Peyer's patch (tissue), 4 donors: ENCODE measurements around the gene HEPACAM2. TPM values are rescaled to one million over a fixed set of nuclear protein-coding genes. Genes with fewer than 3 reads are reported as not detected.

ENCODE experiments used
- DNase-seq, 3 donors: peaks; one replicate each; pipeline ENCODE4 v3.0.0-alpha.2; 2017 to 2019
- H3K27ac ChIP-seq, 4 donors: fragments of 200-600 bp; sonication (generic); one replicate each; pipeline ENCODE4 v1.5.1; 2016 to 2019
- H3K27me3 ChIP-seq, 2 donors: fragments of 200-600 bp; sonication (generic); one replicate each; pipeline ENCODE4 v1.5.1; 2019
- H3K36me3 ChIP-seq, 3 donors: fragments of 200-600 bp; sonication (generic); one replicate each; pipeline ENCODE4 v1.5.1; 2016 to 2019
- H3K4me1 ChIP-seq, 4 donors: fragments of 200-600 bp; sonication (generic); one replicate each; pipeline ENCODE4 v1.5.1; 2016 to 2019
- H3K4me3 ChIP-seq, 4 donors: fragments of 200-600 bp; sonication (generic); 1 replicate in 3 of 4; 2 replicates in 1 of 4; pipeline ENCODE4 v1.5.1; 2016 to 2019; ENCODE audit warnings: mild to moderate bottlenecking in 1 of 4
- H3K9me3 ChIP-seq, 4 donors: fragments of 200-600 bp; sonication (generic); one replicate each; pipeline ENCODE4 v1.5.1; 2016 to 2019; ENCODE audit warnings: mild to moderate bottlenecking in 1 of 4
- POLR2A ChIP-seq, 2 donors: fragments of 450-650 bp; IDR thresholded peaks; one replicate each; pipeline ENCODE4 v1.5.1; 2017; ENCODE audit warnings: antibody characterized with exemption in 2 of 2, mild to moderate bottlenecking in 2 of 2, moderate library complexity in 2 of 2
- total RNA-seq, 4 donors: library from RNA; depleted of rRNA; stranded (reverse); fragments of >200 nt; gene quantifications; one replicate each; pipeline ENCODE4 v1.1.0, GENCODE V29; 2016
- TF ChIP-seq, protein P1 (sequence below), 6 experiments: fragments of 450-650 bp in 4 of 6; fragments of 200-600 bp in 2 of 6; sonication (generic) in 1 of 6; IDR thresholded peaks; one replicate each; pipeline ENCODE4 v1.5.1; 2017 to 2019; ENCODE audit warnings: antibody characterized with exemption in 6 of 6, mild to moderate bottlenecking in 3 of 6, moderate library complexity in 1 of 6

HEPACAM2 gene
- total RNA-seq, 4 donors from 2014 or later: 19.0 to 59.4 (median 28.4) TPM

DNA sequence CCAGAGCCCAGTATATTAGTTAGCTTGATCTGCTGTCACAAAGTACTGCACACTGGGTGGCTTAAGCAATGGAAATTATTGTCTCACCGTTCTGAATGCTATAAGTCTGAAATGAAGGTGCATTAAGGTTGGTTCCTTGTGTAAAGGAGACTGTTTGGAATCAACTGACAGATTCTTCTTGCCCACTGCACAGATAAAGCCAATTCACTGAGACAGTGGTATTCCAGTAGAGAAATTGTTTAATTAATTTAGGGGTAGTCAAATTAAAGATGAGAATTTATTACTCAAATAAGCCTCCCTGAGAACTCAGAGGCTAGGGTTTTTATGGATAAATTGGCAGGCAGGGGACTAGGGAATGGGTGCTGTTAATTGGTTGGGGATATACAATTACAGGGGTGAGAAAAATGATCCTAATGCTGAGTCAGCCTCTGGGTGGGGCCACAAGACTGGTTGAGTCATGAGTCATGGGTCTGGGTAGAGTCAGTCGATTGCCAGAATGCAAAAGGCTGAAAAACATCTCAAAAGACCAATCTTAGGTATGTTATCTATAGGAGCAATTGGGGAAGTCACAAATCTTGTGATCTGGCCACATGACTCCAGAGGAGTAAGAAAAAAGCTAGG is 54.6 kb downstream of the HEPACAM2 start:
- H3K4me3 ChIP-seq: no peak overlapping the region
- no peaks in the 10 kb centered on the region for H3K4me1 ChIP-seq
- H3K36me3 ChIP-seq: no peaks in the 10 kb centered on the region
- TF ChIP-seq, protein P1, sequence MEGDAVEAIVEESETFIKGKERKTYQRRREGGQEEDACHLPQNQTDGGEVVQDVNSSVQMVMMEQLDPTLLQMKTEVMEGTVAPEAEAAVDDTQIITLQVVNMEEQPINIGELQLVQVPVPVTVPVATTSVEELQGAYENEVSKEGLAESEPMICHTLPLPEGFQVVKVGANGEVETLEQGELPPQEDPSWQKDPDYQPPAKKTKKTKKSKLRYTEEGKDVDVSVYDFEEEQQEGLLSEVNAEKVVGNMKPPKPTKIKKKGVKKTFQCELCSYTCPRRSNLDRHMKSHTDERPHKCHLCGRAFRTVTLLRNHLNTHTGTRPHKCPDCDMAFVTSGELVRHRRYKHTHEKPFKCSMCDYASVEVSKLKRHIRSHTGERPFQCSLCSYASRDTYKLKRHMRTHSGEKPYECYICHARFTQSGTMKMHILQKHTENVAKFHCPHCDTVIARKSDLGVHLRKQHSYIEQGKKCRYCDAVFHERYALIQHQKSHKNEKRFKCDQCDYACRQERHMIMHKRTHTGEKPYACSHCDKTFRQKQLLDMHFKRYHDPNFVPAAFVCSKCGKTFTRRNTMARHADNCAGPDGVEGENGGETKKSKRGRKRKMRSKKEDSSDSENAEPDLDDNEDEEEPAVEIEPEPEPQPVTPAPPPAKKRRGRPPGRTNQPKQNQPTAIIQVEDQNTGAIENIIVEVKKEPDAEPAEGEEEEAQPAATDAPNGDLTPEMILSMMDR (IDR thresholded peaks at IDR 0.05): no peak
- TF ChIP-seq POLR2A (IDR thresholded peaks at IDR 0.05): no peak
- no peak overlapping the region for H3K27ac ChIP-seq
- no peaks in the 10 kb centered on the region for H3K27me3 ChIP-seq
- H3K9me3 ChIP-seq: peaks cover 0 to 16% (median 0%) of the 10 kb centered on the region in 4 donors
- no peak for DNase-seq

DNA sequence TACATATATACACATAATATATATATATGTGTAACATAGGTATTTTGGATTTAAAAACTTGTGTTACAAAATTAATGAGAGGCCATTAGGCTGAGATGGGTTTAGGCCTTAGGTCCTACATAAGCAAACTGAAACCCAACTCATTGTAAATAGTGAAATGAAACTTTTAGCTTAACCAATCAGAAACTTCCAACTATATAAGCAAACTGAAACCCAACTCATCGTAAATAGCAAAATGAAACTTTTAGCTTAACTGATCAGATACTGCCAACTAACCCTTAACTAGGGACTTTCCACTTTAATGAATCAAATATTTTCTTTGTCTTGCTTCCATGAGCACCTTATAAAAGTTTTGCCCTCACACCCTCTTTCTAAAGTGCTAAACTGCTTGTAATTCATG is 60.8 kb downstream of the HEPACAM2 start:
- DNase-seq: no peak

DNA sequence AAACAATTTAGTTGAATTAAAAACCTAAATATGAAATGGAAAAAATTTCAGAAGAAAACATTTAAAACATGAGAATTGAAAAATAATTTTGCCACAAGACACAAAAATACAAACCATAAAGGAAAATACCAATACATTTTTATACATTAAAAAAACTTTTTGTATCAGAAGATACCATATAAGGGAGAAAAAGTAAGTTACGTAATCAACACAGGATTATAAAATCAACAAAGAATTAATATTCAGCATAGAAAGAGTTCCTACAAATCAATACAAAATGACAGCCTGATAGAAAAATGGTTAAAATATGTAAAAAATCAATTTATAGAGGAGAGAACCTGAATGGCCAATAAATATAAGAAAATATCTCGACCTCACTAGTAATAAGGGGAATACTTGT is 61.5 kb downstream of the HEPACAM2 start:
- DNase-seq: no peak
- Histone ChIP-seq H3K27me3 (no peaks in the 10 kb centered on the region), H3K36me3 (no peaks in the 10 kb centered on the region), H3K9me3 (no peaks in the 10 kb centered on the region), H3K27ac (no peak overlapping the region), H3K4me1 (no peaks in the 10 kb centered on the region), H3K4me3 (no peak overlapping the region)
- no peak for TF ChIP-seq POLR2A (IDR thresholded peaks at IDR 0.05)
- TF ChIP-seq, protein P1 (IDR thresholded peaks at IDR 0.05): no peak

More for the DNA sequence above, 60.8 kb downstream of the HEPACAM2 start:
- H3K4me3 ChIP-seq: no peak overlapping the region
- no peaks in the 10 kb centered on the region for H3K36me3 ChIP-seq
- H3K27ac ChIP-seq: peak overlapping the region in 1 of 4 donors; percentile 58
- TF ChIP-seq, protein P1 (IDR thresholded peaks at IDR 0.05): no peak
- TF ChIP-seq POLR2A (IDR thresholded peaks at IDR 0.05): no peak
- no peaks in the 10 kb centered on the region for H3K27me3 ChIP-seq
- no peaks in the 10 kb centered on the region for H3K4me1 ChIP-seq
- H3K9me3 ChIP-seq: peaks cover 0 to 4% (median 0%) of the 10 kb centered on the region in 4 donors

GRCh38 chr7:93161181-93161762 is 65.0 kb downstream of the HEPACAM2 start:
- no peak for TF ChIP-seq POLR2A (IDR thresholded peaks at IDR 0.05)
- TF ChIP-seq, protein P1 (IDR thresholded peaks at IDR 0.05): no peak
- Histone ChIP-seq H3K9me3 (no peaks in the 10 kb centered on the region), H3K27ac (no peak overlapping the region), H3K4me1 (no peaks in the 10 kb centered on the region), H3K36me3 (no peaks in the 10 kb centered on the region), H3K4me3 (no peak overlapping the region), H3K27me3 (no peaks in the 10 kb centered on the region)
- no peak for DNase-seq

DNA sequence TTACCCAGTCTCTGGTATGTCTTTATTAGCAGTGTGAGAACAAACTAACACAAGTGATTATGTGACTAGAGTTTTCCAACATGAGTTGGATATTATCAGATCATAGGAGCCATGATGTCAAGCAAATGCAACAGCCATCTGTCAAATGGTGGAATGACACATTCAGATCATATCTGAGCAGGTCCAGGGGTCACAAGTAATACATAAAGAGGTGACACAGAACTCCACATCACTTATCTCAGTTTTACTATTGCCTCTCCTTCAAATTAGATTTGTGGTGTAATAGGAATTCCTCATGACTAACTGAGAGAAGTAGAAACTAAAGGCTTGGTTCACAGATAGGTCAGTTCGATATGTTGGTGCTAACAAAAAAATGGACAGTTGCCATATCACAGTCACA is 65.9 kb downstream of the HEPACAM2 start:
- H3K27ac ChIP-seq: no peak overlapping the region
- no peaks in the 10 kb centered on the region for H3K36me3 ChIP-seq
- no peak for DNase-seq
- no peak overlapping the region for H3K4me3 ChIP-seq
- no peaks in the 10 kb centered on the region for H3K27me3 ChIP-seq
- no peaks in the 10 kb centered on the region for H3K4me1 ChIP-seq
- H3K9me3 ChIP-seq: no peaks in the 10 kb centered on the region
- TF ChIP-seq POLR2A (IDR thresholded peaks at IDR 0.05): no peak
- TF ChIP-seq, protein P1 (IDR thresholded peaks at IDR 0.05): no peak
